GM23338 (cell line): ENCODE results near the gene BHLHE23. TPM values are rescaled to one million over a fixed set of nuclear protein-coding genes. Genes with fewer than 3 reads are reported as not detected.

ENCODE experiments used
- ATAC-seq: fragments of 200-7000 bp; cut with Tn5 transposase; 3 replicates; pipeline ENCODE4 v1.9.1; 2020
- DNase-seq: peaks from one replicate; pipeline ENCODE4 v3.0.0-alpha.2; 2015; ENCODE audit warnings: low spot score
- H2AFZ ChIP-seq: fragments of 200-600 bp; sonication (generic); 2 replicates; pipeline ENCODE4 v1.8.0; 2016; ENCODE audit warnings: antibody characterized with exemption, mild to moderate bottlenecking, moderate library complexity
- H3F3A ChIP-seq: fragments of 200-600 bp; sonication (generic); replicated peaks from 2 replicates; pipeline ENCODE4 v1.8.0; 2017; ENCODE audit warnings: antibody characterized with exemption, mixed run types, low read depth
- H3K27ac ChIP-seq: fragments of 200-600 bp; sonication (generic); 2 replicates; pipeline ENCODE4 v1.6.1; 2016; ENCODE audit warnings: low read depth
- H3K27me3 ChIP-seq: fragments of 200-600 bp; sonication (generic); 2 replicates; pipeline ENCODE4 v1.8.0; 2016; ENCODE audit warnings: mild to moderate bottlenecking, mixed run types, moderate library complexity; ENCODE audit not compliant: insufficient read depth
- H3K36me3 ChIP-seq: fragments of 200-600 bp; sonication (generic); 2 replicates; pipeline ENCODE4 v1.8.0; 2016; ENCODE audit warnings: mild to moderate bottlenecking; ENCODE audit not compliant: insufficient read depth
- H3K4me1 ChIP-seq: fragments of 200-600 bp; sonication (generic); 2 replicates; pipeline ENCODE4 v1.8.0; 2016; ENCODE audit warnings: mild to moderate bottlenecking, moderate library complexity; ENCODE audit not compliant: insufficient read depth
- H3K4me2 ChIP-seq: fragments of 200-600 bp; sonication (generic); 2 replicates; pipeline ENCODE4 v1.7.1; 2017; ENCODE audit warnings: mixed run types
- H3K4me3 ChIP-seq: fragments of 200-600 bp; sonication (generic); 2 replicates; pipeline ENCODE4 v1.6.1; 2016; ENCODE audit warnings: mixed run types
- H3K79me2 ChIP-seq: fragments of 200-600 bp; sonication (generic); replicated peaks from 2 replicates; pipeline ENCODE4 v1.8.0; 2017; ENCODE audit warnings: mild to moderate bottlenecking; ENCODE audit not compliant: insufficient read depth
- H3K9me2 ChIP-seq: fragments of 200-600 bp; sonication (generic); 2 replicates; pipeline ENCODE4 v1.8.0; 2017; ENCODE audit not compliant: insufficient read depth
- H4K20me1 ChIP-seq: fragments of 200-600 bp; sonication (generic); replicated peaks from 2 replicates; pipeline ENCODE4 v1.8.0; 2017; ENCODE audit warnings: mild to moderate bottlenecking; ENCODE audit not compliant: insufficient read depth
- H3K27ac Mint-ChIP-seq: 2 replicates; pipeline ENCODE4 v1.8.0; 2020; ENCODE audit warnings: inconsistent platforms, mild to moderate bottlenecking, moderate library complexity, mixed read lengths
- H3K27me3 Mint-ChIP-seq: 3 replicates; pipeline ENCODE4 v1.8.0; 2022; ENCODE audit warnings: low read depth, mild to moderate bottlenecking, moderate library complexity, mixed read lengths, inconsistent platforms; ENCODE audit not compliant: insufficient read depth, poor library complexity
- H3K36me3 Mint-ChIP-seq: 3 replicates; pipeline ENCODE4 v1.8.0; 2021; ENCODE audit warnings: low read depth, mild to moderate bottlenecking, inconsistent platforms, moderate library complexity, mixed read lengths
- H3K4me1 Mint-ChIP-seq: 3 replicates; pipeline ENCODE4 v1.8.0; 2020; ENCODE audit warnings: mild to moderate bottlenecking, inconsistent platforms, mixed read lengths
- H3K4me3 Mint-ChIP-seq: 3 replicates; pipeline ENCODE4 v1.8.0; 2021; ENCODE audit warnings: moderate library complexity, mild to moderate bottlenecking, inconsistent platforms, mixed read lengths
- H3K9me3 Mint-ChIP-seq: 3 replicates; pipeline ENCODE4 v1.8.0; 2020; ENCODE audit warnings: moderate library complexity, mild to moderate bottlenecking, inconsistent platforms, mixed read lengths
- CREB1 ChIP-seq: fragments of 250-450 bp; sonication (Bioruptor Pico); IDR thresholded peaks from 2 replicates; pipeline ENCODE4 v1.5.0; 2020; ENCODE audit warnings: low read depth, mild to moderate bottlenecking, moderate library complexity
- ETS1 ChIP-seq: IDR thresholded peaks from 2 replicates; pipeline ENCODE4 v1.6.1; 2016; ENCODE audit warnings: antibody characterized with exemption
- EZH2 ChIP-seq: fragments of 200-600 bp; sonication (generic); IDR thresholded peaks from one replicate; pipeline ENCODE4 v1.8.0; 2017; ENCODE audit warnings: antibody characterized with exemption, mild to moderate bottlenecking, low read depth; ENCODE audit not compliant: unreplicated experiment
- JUNB ChIP-seq: IDR thresholded peaks from one replicate; pipeline ENCODE4 v1.6.1; 2016; ENCODE audit warnings: antibody characterized with exemption; ENCODE audit not compliant: unreplicated experiment
- NANOG ChIP-seq: IDR thresholded peaks from 2 replicates; pipeline ENCODE4 v1.6.1; 2016; ENCODE audit warnings: antibody characterized with exemption, borderline replicate concordance
- REST ChIP-seq: IDR thresholded peaks from one replicate; pipeline ENCODE4 v1.6.1; 2018; ENCODE audit warnings: antibody characterized with exemption; ENCODE audit not compliant: unreplicated experiment
- STAT1 ChIP-seq: IDR thresholded peaks from one replicate; pipeline ENCODE4 v1.6.1; 2016; ENCODE audit warnings: antibody characterized with exemption; ENCODE audit not compliant: unreplicated experiment
- ZNF331 ChIP-seq: fragments of 250-450 bp; sonication (Bioruptor Pico); IDR thresholded peaks from 2 replicates; pipeline ENCODE4 v1.5.0; 2020; ENCODE audit warnings: low read depth, mild to moderate bottlenecking, moderate library complexity
- polyA plus RNA-seq: library from polyadenylated mRNA; unstranded; fragments of >200 nt; fragmentation: Nextera tagmentation; extraction: Ambion mirVana; gene quantifications from 2 replicates; pipeline ENCODE4 v1.2.1, GENCODE V29; 2016
- total RNA-seq: library from RNA; depleted of rRNA; stranded (reverse); fragments of >200 nt; shearing (Covaris generic); gene quantifications from 2 replicates; pipeline ENCODE4 v1.2.3, GENCODE V29; 2014

Gene BHLHE23
- total and polyA plus RNA-seq, 2 experiments from 2014 or later = 0.52 to 5.0 TPM

GRCh38 chr20:63015662-63016361 lies 9.0 kb upstream of the BHLHE23 start (continued):
- no peak for TF ChIP-seq ZNF331 (CRISPR knock-in tag)
- no peak for TF ChIP-seq REST
- TF ChIP-seq CREB1 = no peak
- no peak for TF ChIP-seq NANOG
- TF ChIP-seq EZH2 = no peak
- TF ChIP-seq JUNB = no peak
- TF ChIP-seq ETS1 = no peak
- no peak for TF ChIP-seq STAT1

- H3K36me3 ChIP-seq = peaks cover 7% of the 10 kb centered on the region; the same call in 1 of the 2 replicates
- H3K4me2 ChIP-seq = peak overlapping the region; percentile 77
- H4K20me1 ChIP-seq = no peaks in the 10 kb centered on the region
- H3K9me2 ChIP-seq = no peaks in the 10 kb centered on the region
- Mint-ChIP-seq H3K4me1 (peaks cover 29% of the 10 kb centered on the region), H3K9me3 (peaks cover 32% of the 10 kb centered on the region), H3K4me3 (no peak overlapping the region), H3K27ac (no peak overlapping the region), H3K27me3 (peaks cover 33% of the 10 kb centered on the region), H3K36me3 (peaks cover 26% of the 10 kb centered on the region)
- peaks cover 16% of the 10 kb centered on the region for H3K4me1 ChIP-seq
- H3K4me3 ChIP-seq = peak overlapping the region; percentile 50; the same call in 1 of the 2 replicates
- DNase-seq (no peak), ATAC-seq (peak; percentile 10)
- peaks cover 17% of the 10 kb centered on the region for H3K27me3 ChIP-seq
- TF ChIP-seq REST (no peak), EZH2 (no peak), ZNF331 (CRISPR knock-in tag) (no peak), ETS1 (no peak), NANOG (no peak)
- H3K79me2 ChIP-seq = no peaks in the 10 kb centered on the region
- H2AFZ ChIP-seq = no peak overlapping the region
- peaks cover 19% of the 10 kb centered on the region for H3F3A ChIP-seq
- H3K27ac ChIP-seq = no peak overlapping the region
These were observed 8.4 kb upstream of the BHLHE23 start for GRCh38 chr20:63015147-63015661.
